Stimulated activated CD4-positive, alpha-beta T cell treated with anti-CD3 and anti-CD28 coated beads, Interleukin-1b, Interleukin-23, amount 100 ng/mL, for 24 hours (primary cell): ENCODE measurements around the gene RIN3.
"Not testable (repeated sequence)": the region's sequence is repeated elsewhere in the genome, so short reads cannot be mapped to it uniquely, and the experiment has no call there.

Experiments used
- DNase-seq, 4 experiments: peaks; one replicate each; pipeline ENCODE4 v3.0.0-alpha.2; 2020; ENCODE audit warnings: low read depth in 4 of 4, low spot score in 1 of 4

RIN3 gene

DNA sequence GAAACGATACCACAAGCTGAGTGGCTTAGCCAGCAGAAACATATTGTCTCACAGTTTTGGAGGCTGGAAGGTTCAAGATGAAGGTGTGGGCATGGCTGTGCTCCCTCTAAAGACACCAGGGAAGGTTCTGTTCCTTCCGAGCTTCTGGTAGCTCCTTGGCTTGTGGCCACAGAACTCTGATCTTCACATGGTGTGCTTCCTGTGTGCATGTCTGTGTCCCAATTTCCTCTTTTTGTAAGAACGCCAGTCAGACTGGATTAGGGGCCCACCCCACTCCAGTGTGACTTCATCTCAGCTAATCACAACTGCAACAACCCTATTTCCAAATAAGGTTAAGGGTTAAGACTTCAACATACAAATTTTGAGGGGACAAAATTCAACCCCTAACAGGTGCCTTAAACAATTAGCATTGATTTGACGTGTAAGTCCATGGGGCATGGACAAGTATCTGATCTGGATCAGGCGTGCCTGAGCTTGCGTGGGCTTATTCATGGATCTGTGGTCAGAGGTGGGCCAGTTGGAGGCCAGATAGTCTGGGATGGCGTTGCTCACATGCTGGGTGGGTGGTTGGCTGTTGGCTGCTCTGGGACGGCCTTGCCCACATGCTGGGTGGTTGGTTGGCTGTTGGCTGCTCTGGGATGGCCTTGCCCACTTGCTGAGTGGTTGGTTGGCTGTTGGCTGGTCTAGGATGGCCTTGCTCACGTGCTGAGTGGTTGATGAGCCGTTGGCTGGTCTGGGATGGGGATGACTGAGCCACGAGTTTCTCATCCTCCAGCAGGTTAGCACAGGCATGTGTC is 146.4 kb downstream of the RIN3 start:
- DNase-seq = no peak

DNA sequence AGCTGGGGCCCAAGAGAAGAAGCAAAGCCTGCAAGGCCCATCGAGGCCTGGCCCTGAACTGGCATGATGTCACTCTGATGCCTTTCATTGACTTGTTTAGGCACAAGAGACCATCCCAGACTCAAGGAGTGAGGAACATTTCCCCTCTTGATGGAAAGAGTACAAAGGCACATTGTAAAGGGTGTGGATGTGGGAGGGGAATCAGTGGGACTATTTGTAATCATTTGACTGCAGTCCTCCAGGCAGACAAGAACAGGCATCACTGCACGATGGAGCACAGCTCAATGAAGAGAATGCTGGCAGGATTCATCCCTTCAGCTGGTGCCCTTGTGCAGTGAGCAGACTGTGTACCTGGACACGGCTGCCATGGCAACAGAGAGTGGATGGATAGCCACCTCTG is 147.0 kb downstream of the RIN3 start:
- no peak for DNase-seq

DNA sequence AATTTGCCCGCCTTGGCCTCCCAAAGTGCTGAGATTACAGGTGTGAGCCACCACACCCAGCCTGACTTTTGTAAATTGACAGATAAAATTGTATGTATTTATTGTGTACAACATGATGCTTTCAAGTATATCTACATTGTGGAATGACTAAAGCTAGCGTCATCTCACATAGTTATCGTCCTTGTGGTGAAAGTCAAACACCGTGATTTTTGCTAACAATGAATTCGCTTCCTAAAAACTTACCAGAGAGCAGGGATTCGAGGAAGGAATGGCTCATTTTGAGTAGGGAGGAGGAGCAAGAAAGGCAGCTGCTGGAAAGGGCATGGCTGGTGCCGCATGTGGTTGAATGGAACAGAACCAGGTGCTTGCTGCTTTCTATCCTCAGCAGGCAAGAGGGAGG is 149.5 kb downstream of the RIN3 start:
- DNase-seq = no peak

DNA sequence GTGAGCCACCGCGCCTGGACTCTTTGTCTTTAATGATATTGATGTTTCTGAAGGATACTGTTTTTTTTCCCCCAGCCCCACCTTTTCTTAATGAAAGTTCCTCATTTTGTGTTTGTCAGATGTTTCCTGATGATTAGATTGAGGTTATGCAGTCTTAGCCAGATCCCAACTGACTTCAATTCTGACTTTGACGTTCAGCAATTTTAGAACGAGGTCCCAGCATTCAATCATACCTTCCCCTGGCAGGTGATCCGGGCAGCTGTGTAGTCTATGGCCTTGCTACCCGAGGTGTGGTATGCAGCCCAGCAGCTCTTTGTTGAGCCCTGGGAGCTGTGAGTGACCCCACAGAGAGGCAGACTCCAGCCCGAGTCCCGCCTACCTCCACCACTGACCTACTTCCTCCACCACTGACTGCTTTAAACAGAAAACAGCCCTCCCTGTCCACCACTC is 152.1 kb downstream of the RIN3 start:
- DNase-seq = no peak

GRCh38 chr14:92666251-92666650 is 152.7 kb downstream of the RIN3 start:
- no peak for DNase-seq

DNA sequence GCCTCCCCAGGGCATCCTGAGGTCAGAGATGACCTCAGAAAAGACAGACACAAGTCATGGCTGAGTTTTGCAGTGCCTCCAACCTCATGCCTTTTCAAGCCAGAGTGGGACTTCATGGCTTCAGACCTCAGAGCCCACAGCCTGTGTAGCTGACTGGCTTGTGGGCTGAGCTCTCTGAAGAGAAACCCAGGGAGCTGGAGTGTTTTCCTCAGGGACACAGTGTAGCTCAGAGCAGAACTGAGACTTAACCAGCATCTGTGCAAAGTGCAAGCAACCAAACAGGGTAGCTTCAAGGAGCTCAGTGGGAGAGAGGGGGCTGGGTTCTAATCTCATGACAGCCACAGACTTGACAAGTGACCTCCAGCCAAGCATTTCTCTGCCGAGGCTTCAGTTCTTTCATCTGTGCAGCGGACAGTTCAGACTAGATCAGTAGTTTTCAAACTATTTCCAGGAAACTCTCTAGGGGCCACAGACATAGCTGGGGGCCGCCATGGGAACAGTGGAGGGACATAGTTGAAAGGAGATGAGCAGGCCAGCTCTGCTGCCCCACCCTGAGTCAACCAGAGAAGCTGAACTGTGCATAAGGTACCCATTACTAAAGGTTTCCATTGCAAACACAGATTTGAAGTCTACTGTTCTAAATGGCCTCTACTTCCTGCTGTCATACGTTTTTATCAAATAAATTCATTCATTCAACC is 154.8 kb downstream of the RIN3 start:
- no peak for DNase-seq

DNA sequence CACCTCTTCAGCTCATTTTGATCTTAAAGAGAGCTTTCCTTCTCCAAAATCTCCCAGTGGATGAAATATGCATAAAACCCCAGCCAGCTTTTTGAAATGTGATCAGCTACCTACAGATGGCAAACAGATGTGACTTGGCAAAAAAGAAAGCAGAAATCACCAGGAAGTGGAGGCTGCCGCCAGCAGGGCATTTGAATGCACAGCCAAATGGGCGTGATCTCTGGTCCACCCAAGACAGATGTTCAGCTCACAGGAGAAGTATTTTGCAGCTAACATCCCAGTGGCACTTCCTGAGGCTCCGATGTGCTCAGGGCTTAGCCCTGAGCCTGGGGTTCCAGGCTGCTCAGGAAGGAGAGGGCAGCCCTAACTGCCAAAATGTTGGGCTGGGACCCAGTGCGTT is 156.6 kb downstream of the RIN3 start:
- DNase-seq = no peak

GRCh38 chr14:92670643-92671366 is 157.2 kb downstream of the RIN3 start:
- no peak for DNase-seq

DNA sequence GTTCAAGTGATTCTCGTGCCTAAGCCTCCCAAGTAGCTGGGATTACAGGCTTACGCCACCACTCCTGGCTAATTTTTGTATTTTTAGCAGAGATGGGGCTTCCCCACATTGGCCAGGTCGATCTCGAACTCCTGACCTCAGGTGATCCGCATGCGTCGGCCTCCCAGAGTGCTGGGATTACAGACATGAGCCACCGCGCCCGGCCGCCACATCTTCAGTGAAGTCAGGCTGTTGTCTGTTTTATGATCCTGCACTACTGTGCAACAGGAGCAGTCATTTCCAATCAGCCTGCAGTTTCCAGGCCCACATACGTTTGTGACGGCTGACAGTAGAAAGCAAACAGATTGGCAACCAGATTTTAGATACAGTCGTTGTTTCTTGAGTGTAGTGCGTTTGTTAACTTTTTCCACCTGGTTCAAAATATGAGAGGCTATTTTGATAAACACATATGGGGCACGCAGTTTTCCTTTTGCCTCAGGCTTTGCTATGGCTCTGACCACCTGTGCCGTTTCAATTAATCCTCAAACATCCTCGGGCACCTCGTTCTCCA is 160.1 kb downstream of the RIN3 start:
- DNase-seq = no peak

DNA sequence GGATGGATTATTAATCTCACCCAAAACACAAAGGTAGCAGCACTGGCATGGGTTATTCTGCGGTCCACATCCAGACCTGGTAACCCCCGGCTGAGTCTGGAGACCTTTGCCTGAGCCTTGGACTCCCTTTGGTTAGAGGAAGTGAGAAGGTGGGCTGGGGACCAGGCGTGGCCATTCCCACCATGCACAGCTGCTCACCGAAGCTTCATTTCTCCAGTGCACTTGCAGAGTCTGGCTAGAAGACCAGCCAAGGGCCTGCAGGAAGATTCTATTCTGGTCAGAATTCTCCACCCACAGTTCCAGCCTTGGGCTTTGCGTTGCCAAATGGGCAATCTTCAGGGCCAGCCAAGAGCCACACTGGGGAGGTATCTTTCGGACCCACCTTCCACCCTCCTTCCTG is 161.8 kb downstream of the RIN3 start:
- DNase-seq = no peak

- no peak for DNase-seq
These were observed 162.4 kb downstream of the RIN3 start for GRCh38 chr14:92675976-92676375.

- DNase-seq = no peak
These were observed 163.0 kb downstream of the RIN3 start for GRCh38 chr14:92676403-92677086.

DNA sequence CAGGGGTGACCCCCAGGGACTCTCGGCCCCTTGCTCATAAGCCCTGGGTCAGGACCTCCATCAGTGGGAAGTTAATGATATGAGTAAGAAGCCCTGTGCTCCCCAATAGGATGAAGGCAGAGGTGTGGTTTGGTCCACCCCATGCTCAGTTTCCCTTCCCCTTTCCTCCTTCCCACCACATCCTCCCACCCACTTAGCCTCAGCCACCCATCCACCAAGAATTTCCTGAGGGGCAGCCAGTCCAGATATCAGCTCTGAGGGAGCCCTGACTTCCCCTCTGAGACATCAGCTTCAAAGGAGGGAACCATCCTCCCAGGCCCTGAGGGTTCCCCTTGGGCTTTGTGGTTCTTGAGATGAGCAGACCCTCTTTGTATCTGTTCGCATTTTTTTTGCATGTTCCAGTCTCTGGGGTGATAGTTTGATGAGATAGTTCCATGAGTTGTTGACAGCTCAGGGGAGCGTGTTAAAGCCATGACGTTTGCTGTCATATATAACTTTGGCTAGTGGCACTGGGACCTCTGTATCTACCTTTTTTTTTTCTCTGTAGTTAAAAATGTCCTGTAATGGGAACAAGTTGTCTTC is 163.6 kb downstream of the RIN3 start:
- peak in 1 of 4 experiments; percentile 73 for DNase-seq

GRCh38 chr14:92677955-92678354 is 164.4 kb downstream of the RIN3 start:
- no peak for DNase-seq

- DNase-seq = no peak
These were observed 165.2 kb downstream of the RIN3 start for GRCh38 chr14:92678766-92679165.

DNA sequence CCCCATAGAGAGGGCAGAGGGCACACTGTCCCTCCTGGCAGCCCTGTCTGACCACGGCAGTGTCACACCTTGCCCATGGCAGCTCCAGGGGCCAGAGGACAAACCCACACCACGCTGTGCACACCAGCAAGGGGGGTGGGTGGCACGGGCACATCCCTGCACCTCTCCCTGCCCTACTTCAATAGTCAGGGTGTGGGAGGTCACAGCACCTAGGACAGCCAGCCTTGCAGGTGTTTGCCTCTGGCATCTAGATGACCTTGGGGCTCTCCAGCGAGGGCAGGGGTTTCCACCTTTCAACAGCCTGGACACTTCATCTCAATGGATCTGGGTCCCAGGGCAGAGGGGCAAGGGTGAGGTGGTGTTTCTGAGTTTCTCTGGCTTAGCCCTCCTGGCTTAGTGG is 165.7 kb downstream of the RIN3 start:
- no peak for DNase-seq

DNA sequence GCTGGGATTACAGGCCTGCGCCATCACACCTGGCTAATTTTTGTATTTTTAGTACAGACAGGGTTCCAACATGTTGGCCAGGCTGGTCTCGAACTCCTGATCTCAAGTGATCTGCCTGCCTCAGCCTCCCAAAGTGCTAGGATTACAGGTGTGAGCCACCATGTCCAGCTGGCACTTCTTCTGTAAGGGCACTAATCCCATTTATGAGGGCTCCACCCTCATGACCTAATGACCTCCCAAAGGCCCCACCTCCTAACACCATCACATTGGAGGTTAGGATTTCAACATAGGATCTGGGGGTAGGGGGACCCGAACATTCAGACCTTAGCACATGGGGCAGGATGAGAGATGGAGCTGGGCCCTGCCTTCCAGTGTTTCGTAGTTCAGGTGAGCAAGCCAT is 166.7 kb downstream of the RIN3 start:
- not testable (repeated sequence) for DNase-seq

- DNase-seq = peak; percentile 33 to 63 (median 53)
These were observed 167.4 kb downstream of the RIN3 start for GRCh38 chr14:92680781-92681650.

DNA sequence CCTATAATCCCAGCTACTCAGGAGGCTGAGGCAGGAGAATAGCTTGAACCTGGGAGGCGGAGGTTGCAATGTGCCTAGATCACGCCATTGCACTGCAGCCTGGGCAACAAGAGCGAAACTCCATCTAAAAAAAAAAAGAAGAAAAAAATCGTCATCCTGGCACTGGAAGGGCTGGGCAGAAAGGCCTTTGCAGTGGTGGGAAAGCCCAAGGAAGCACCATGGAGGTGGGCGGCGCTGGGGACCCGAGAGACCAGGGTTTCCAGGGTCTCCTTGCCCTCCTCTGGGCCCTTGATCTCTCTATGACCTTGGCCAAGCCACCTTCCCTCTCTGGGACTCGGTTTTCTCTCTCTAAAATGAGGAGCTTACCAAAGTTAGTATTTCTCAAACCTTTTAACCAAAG is 169.5 kb downstream of the RIN3 start:
- no peak for DNase-seq
